ENCODE measurements around the gene PKP4.

DNA sequence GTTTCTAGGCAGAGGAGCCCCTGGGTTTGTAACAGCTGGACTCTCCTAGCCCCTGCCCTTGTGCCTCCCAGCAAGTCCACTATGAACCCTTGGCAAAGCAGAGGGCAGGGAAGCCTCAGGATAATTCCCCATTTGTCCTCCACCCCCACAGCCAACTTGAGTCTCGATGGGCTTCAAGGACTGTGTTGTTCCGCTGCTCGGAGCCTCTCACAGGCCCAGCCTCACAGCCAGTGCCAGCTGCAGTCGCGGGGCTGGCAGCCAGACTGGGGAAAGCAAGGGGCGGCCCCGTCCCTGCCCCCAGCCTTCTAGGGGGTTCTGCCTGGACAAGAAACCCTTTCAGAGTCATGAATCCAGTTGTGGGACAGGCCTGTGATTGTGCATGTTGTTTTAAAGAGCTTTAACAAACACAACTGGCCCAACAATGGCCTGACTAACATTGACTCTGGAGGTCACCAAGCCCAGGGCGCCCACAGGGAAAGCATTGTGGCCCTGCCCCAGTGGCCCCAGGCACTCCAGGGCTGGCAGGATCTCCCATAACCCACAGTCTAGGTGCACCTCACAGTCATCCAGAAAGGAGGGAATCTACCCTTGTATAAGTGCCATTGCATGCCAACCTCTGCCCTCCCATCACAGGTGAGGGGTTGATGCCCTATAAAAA, 266.6 kb downstream of the PKP4 start:
- TF ChIP-seq EP300 (IDR thresholded peaks at IDR 0.05) (no peak), POLR2AphosphoS5 (IDR thresholded peaks at IDR 0.05) (no peak)
